GM12878 (cell line): ENCODE data around the gene ASNSD1. TPM values are rescaled to one million over a fixed set of nuclear protein-coding genes. Genes with fewer than 3 reads are reported as not detected.

Experiments used
- BHLHE40 ChIP-seq, 2 experiments: fragments of 450-650 bp in 1 of 2; IDR thresholded peaks; 2 replicates each; pipeline ENCODE4 v1.6.1; 2011 to 2017; ENCODE audit warnings: low read depth in 2 of 2, borderline replicate concordance in 1 of 2, improper control_type of control experiment in 1 of 2, low read length in 1 of 2, mild to moderate bottlenecking in 1 of 2
- CBX5 ChIP-seq: sonication (generic); IDR thresholded peaks from 2 replicates; pipeline ENCODE4 v1.6.1; 2016; ENCODE audit warnings: low read depth, moderate library complexity, mild to moderate bottlenecking, inconsistent platforms
- CEBPB ChIP-seq, 2 experiments: fragments of 150-350 bp in 1 of 2; IDR thresholded peaks; 2 replicates each; pipeline ENCODE4 v1.6.1; 2012 to 2014; ENCODE audit warnings: low read depth in 2 of 2, low read length in 2 of 2, borderline replicate concordance in 1 of 2, inconsistent platforms in 1 of 2
- CHD4 ChIP-seq: fragments of 200-600 bp; sonication (generic); IDR thresholded peaks from 2 replicates; pipeline ENCODE4 v1.6.1; 2016; ENCODE audit warnings: mild to moderate bottlenecking
- ETV6 ChIP-seq, 2 experiments: fragments of 450-650 bp in 1 of 2; IDR thresholded peaks in 1 of 2; conservative IDR thresholded peaks in 1 of 2; 2 replicates each; pipeline ENCODE4 v1.6.1; 2014; ENCODE audit warnings: antibody characterized with exemption in 1 of 2, borderline replicate concordance in 1 of 2, low read depth in 1 of 2, mild to moderate bottlenecking in 1 of 2, moderate library complexity in 1 of 2
- FOS ChIP-seq: IDR thresholded peaks from 3 replicates; pipeline ENCODE4 v1.6.1; 2011; ENCODE audit warnings: borderline replicate concordance; ENCODE audit not compliant: insufficient read length; ENCODE audit errors: extremely low read depth
- FOXK2 ChIP-seq: fragments of 450-650 bp; IDR thresholded peaks from 2 replicates; pipeline ENCODE4 v1.6.1; 2017; ENCODE audit warnings: mild to moderate bottlenecking, moderate library complexity
- HCFC1 ChIP-seq: fragments of 150-350 bp; IDR thresholded peaks from 2 replicates; pipeline ENCODE4 v1.6.1; 2014; ENCODE audit warnings: low read length
- HDAC2 ChIP-seq: fragments of 200-600 bp; sonication (generic); IDR thresholded peaks from 2 replicates; pipeline ENCODE4 v1.6.1; 2017
- KAT2A ChIP-seq: conservative IDR thresholded peaks from 2 replicates; pipeline ENCODE4 v1.6.1; 2011; ENCODE audit warnings: low read depth, low read length; ENCODE audit not compliant: control insufficient read depth
- MEF2B ChIP-seq: fragments of 450-650 bp; IDR thresholded peaks from 2 replicates; pipeline ENCODE4 v1.6.1; 2018; ENCODE audit warnings: mild to moderate bottlenecking, moderate library complexity; ENCODE audit not compliant: partially characterized antibody, poor library complexity, severe bottlenecking
- MTA2 ChIP-seq: fragments of 450-650 bp; IDR thresholded peaks from 2 replicates; pipeline ENCODE4 v1.6.1; 2016; ENCODE audit warnings: low read depth, mild to moderate bottlenecking, moderate library complexity
- MYC ChIP-seq: IDR thresholded peaks from 2 replicates; pipeline ENCODE4 v1.6.1; 2011; ENCODE audit warnings: mild to moderate bottlenecking, low read length, moderate library complexity, inconsistent platforms; ENCODE audit not compliant: insufficient read depth, insufficient replicate concordance, insufficient read length, severe bottlenecking
- NFIC ChIP-seq: IDR thresholded peaks from 2 replicates; pipeline ENCODE4 v1.6.1; 2012; ENCODE audit warnings: low read depth, mild to moderate bottlenecking, inconsistent platforms, low read length, moderate library complexity
- NFXL1 ChIP-seq: fragments of 450-650 bp; IDR thresholded peaks from 2 replicates; pipeline ENCODE4 v1.6.1; 2017; ENCODE audit warnings: antibody characterized with exemption, mild to moderate bottlenecking, borderline replicate concordance
- PAX5 ChIP-seq: IDR thresholded peaks from 2 replicates; pipeline ENCODE4 v1.6.1; 2011; ENCODE audit warnings: low read depth, low read length, borderline replicate concordance
- PAX8 ChIP-seq: fragments of 450-650 bp; IDR thresholded peaks from 2 replicates; pipeline ENCODE4 v1.6.1; 2017; ENCODE audit warnings: mild to moderate bottlenecking, moderate library complexity
- PML ChIP-seq: IDR thresholded peaks from 2 replicates; pipeline ENCODE4 v1.6.1; 2012; ENCODE audit warnings: low read length, inconsistent platforms
- POLR2AphosphoS2 ChIP-seq: IDR thresholded peaks from 2 replicates; pipeline ENCODE4 v1.6.1; 2011; ENCODE audit warnings: low read depth, mild to moderate bottlenecking, low read length, improper control_type of control experiment, moderate library complexity
- RBBP5 ChIP-seq: fragments of 200-600 bp; sonication (generic); conservative IDR thresholded peaks from 2 replicates; pipeline ENCODE4 v1.6.1; 2016
- RCOR1 ChIP-seq: conservative IDR thresholded peaks from 2 replicates; pipeline ENCODE4 v1.6.1; 2012; ENCODE audit warnings: low read depth, low read length, improper control_type of control experiment
- RELA ChIP-seq: fragments of 450-650 bp; IDR thresholded peaks from 2 replicates; pipeline ENCODE4 v1.8.0; 2014; ENCODE audit warnings: borderline replicate concordance; ENCODE audit not compliant: partially characterized antibody
- RFX5 ChIP-seq: IDR thresholded peaks from 2 replicates; pipeline ENCODE4 v1.6.1; 2011; ENCODE audit warnings: low read depth, low read length, improper control_type of control experiment
- SP1 ChIP-seq: IDR thresholded peaks from one replicate; pipeline ENCODE4 v1.6.1; 2011; ENCODE audit warnings: low read depth, low read length
- WRNIP1 ChIP-seq: IDR thresholded peaks from 2 replicates; pipeline ENCODE4 v1.6.1; 2011; ENCODE audit warnings: low read depth, low read length, improper control_type of control experiment, borderline replicate concordance
- ZNF274 ChIP-seq: IDR thresholded peaks from one replicate; pipeline ENCODE4 v1.8.0; 2011; ENCODE audit not compliant: insufficient read length, insufficient read depth
- polyA plus RNA-seq, 11 experiments: library from polyadenylated mRNA; depleted of rRNA in 4 of 11; unstranded in 6 of 11; stranded (reverse) in 5 of 11; fragments of >200 nt; fragmentation: Nextera tagmentation in 4 of 11; fragmentation: Illumina TruSeq in 1 of 11; extraction: Ambion mirVana in 4 of 11; extraction: Trizol in 1 of 11; gene quantifications; 1 replicate in 1 of 11; 2 replicates in 10 of 11; pipeline versions ENCODE4 v1.2.1 to v1.2.3, GENCODE V29; 2011 to 2016; ENCODE audit warnings: inconsistent platforms in 2 of 11, missing spikeins in 2 of 11, low read depth in 1 of 11
- total RNA-seq, 4 experiments: library from RNA; depleted of rRNA in 3 of 4; stranded (reverse); fragments of >200 nt in 3 of 4; fragmentation: Illumina TruSeq in 1 of 4; extraction: Trizol in 1 of 4; gene quantifications; 2 replicates each; pipeline versions ENCODE4 v1.2.1 to v1.2.3, GENCODE V29; 2013 to 2021
- TF ChIP-seq, protein P1 (sequence below): fragments of 450-650 bp; IDR thresholded peaks from 2 replicates; pipeline ENCODE4 v1.6.1; 2017; ENCODE audit warnings: antibody characterized with exemption, mild to moderate bottlenecking, moderate library complexity
- TF ChIP-seq, protein P2 (sequence below): IDR thresholded peaks from 2 replicates; pipeline ENCODE4 v1.6.1; 2011; ENCODE audit warnings: borderline replicate concordance, low read depth, mild to moderate bottlenecking, moderate library complexity, mixed read lengths, low read length; ENCODE audit not compliant: insufficient read depth; ENCODE audit errors: extremely low read length
- TF ChIP-seq, protein P3 (sequence below): fragments of 450-650 bp; IDR thresholded peaks from 2 replicates; pipeline ENCODE4 v1.6.1; 2017; ENCODE audit warnings: low read depth, mild to moderate bottlenecking, moderate library complexity

Gene ASNSD1
- total and polyA plus RNA-seq, 10 of the 15 experiments (the other 5 are each of a cell fraction or from before 2014, with no cell fraction given), result 39.1 to 89.8 (median 72.1) TPM

DNA sequence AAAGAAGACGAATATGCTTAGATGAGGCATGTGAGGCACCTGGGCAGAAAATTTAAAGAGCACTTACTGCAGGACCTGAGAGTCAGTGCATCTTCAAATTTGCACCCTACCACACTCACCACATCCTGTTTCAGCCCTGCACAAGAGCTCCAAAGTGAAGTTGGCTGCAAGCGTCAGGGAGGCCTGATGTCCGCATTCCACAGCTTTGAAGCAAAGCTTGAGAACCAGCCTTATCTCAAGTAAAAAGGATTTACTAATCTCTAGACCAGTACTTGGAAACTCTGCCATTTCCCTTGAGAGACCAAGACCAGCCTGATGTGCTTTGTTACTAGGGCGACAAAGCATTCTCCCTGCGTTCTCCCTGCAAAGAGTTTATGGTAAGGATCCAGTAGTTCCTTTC is 3.4 kb upstream of the ASNSD1 start (continued):
- TF ChIP-seq, protein P1, sequence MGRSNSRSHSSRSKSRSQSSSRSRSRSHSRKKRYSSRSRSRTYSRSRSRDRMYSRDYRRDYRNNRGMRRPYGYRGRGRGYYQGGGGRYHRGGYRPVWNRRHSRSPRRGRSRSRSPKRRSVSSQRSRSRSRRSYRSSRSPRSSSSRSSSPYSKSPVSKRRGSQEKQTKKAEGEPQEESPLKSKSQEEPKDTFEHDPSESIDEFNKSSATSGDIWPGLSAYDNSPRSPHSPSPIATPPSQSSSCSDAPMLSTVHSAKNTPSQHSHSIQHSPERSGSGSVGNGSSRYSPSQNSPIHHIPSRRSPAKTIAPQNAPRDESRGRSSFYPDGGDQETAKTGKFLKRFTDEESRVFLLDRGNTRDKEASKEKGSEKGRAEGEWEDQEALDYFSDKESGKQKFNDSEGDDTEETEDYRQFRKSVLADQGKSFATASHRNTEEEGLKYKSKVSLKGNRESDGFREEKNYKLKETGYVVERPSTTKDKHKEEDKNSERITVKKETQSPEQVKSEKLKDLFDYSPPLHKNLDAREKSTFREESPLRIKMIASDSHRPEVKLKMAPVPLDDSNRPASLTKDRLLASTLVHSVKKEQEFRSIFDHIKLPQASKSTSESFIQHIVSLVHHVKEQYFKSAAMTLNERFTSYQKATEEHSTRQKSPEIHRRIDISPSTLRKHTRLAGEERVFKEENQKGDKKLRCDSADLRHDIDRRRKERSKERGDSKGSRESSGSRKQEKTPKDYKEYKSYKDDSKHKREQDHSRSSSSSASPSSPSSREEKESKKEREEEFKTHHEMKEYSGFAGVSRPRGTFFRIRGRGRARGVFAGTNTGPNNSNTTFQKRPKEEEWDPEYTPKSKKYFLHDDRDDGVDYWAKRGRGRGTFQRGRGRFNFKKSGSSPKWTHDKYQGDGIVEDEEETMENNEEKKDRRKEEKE, result no peak
- no peak for TF ChIP-seq WRNIP1
- no peak for TF ChIP-seq KAT2A
- no peak for TF ChIP-seq NFXL1
- TF ChIP-seq CHD4, result no peak
- TF ChIP-seq, protein P2, sequence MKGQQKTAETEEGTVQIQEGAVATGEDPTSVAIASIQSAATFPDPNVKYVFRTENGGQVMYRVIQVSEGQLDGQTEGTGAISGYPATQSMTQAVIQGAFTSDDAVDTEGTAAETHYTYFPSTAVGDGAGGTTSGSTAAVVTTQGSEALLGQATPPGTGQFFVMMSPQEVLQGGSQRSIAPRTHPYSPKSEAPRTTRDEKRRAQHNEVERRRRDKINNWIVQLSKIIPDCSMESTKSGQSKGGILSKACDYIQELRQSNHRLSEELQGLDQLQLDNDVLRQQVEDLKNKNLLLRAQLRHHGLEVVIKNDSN, result no peak
- peak; percentile 50; the same call in 1 of the 2 replicates for TF ChIP-seq CBX5
- TF ChIP-seq NFIC, result no peak
- TF ChIP-seq POLR2AphosphoS2, result no peak
- TF ChIP-seq RBBP5, result no peak
- TF ChIP-seq SP1, result peak; percentile 36
- no peak for TF ChIP-seq RFX5
- TF ChIP-seq CEBPB (IDR thresholded peaks at IDR 0.05; ENCODE audit: borderline replicate concordance in 1 of 2, low read depth in 2 of 2, low read length in 2 of 2), result no peak
- TF ChIP-seq PAX8, result no peak
- TF ChIP-seq FOS, result no peak
- TF ChIP-seq MEF2B, result no peak
- TF ChIP-seq PML, result no peak
- no peak for TF ChIP-seq MYC
- TF ChIP-seq ZNF274, result no peak
- TF ChIP-seq BHLHE40 (IDR thresholded peaks at IDR 0.05; ENCODE audit: borderline replicate concordance in 1 of 2, low read depth in 2 of 2, low read length in 1 of 2), result no peak
- TF ChIP-seq PAX5, result no peak
- no peak for TF ChIP-seq HDAC2
- TF ChIP-seq ETV6 (conservative IDR thresholded peaks at IDR 0.05 in 1 of 2, IDR thresholded peaks at IDR 0.05 in 1 of 2; ENCODE audit: borderline replicate concordance in 1 of 2, low read depth in 1 of 2), result no peak
- TF ChIP-seq RELA, result no peak
- TF ChIP-seq MTA2, result no peak
- TF ChIP-seq, protein P3, sequence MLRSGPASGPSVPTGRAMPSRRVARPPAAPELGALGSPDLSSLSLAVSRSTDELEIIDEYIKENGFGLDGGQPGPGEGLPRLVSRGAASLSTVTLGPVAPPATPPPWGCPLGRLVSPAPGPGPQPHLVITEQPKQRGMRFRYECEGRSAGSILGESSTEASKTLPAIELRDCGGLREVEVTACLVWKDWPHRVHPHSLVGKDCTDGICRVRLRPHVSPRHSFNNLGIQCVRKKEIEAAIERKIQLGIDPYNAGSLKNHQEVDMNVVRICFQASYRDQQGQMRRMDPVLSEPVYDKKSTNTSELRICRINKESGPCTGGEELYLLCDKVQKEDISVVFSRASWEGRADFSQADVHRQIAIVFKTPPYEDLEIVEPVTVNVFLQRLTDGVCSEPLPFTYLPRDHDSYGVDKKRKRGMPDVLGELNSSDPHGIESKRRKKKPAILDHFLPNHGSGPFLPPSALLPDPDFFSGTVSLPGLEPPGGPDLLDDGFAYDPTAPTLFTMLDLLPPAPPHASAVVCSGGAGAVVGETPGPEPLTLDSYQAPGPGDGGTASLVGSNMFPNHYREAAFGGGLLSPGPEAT, result no peak
- TF ChIP-seq RCOR1, result no peak
- TF ChIP-seq FOXK2, result no peak
- no peak for TF ChIP-seq HCFC1
